GM19468 (cell line): ENCODE results near the gene OGG1.
A peak's percentile ranks its signal among the peaks of the same experiment; 100 is the strongest.

ENCODE experiments used
- ATAC-seq: cut with Tn5 transposase; IDR thresholded peaks from one replicate; pipeline ENCODE4 v1.9.1; 2021; ENCODE audit warnings: mild to moderate bottlenecking, moderate library complexity, moderate number of reproducible peaks; ENCODE audit not compliant: unreplicated experiment; ENCODE audit errors: extremely low read depth

OGG1 gene

DNA sequence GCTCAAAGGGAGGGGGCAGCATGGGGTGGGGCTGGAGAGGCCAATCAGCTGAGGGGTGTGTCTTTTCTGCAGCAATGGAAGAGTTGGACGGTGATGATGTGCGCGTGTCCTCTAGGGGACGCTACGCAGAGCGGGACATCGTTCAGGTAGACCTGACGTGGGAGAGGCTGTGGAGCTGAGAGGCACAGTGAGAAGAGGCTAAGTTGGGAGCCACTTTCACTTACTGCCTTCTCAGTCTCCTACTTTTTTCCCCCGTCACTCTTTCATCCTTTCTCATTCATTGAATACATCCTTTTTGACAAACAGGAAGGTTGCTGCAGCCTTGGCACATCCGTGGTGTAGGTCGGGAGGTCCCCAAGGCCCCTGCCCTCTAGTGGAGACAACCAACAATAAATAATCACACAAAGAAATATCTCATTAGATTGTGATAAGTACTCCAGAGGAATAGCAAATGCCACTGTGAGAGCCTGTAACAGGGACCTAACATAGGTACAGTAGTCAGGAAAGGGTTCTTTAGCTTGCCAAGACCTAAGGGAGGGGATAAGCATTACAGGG, 22.6 kb upstream of the OGG1 start:
- no peak for ATAC-seq

DNA sequence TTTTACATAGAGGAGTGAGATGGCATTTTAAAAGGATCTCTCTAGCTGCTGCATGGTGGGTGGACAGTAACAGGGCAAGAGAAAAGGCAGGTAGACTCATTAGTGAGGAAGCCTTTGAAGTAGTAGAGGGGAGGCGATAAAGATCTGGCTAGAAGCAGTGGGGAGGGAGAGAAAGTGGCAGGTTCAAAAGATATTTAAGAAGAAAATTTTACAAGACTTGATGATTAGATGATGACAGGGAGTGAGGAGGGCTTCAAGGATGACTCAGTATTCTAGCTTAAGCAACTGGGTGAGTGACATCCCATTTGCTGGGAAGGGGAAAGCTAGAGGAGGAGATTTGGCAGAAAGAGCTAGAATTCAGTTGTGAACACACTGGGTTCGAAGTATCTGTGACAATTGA, 22.0 kb upstream of the OGG1 start:
- no peak for ATAC-seq

DNA sequence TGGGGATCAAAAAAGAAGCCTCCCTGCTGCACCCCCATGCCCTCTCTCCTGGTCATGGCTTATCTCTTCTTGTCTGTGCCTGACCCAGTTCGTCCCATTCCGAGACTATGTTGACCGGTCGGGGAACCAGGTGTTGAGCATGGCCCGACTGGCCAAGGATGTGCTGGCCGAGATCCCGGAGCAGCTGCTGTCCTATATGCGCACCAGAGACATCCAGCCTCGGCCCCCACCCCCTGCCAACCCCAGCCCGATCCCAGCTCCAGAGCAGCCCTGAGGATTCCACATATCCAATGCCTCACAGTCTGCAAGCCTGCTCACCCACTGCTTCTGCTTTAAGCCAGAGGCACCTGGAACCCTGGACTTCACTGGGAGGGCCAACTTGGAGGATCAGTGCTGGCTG, 20.3 kb upstream of the OGG1 start:
- ATAC-seq, result no peak

DNA sequence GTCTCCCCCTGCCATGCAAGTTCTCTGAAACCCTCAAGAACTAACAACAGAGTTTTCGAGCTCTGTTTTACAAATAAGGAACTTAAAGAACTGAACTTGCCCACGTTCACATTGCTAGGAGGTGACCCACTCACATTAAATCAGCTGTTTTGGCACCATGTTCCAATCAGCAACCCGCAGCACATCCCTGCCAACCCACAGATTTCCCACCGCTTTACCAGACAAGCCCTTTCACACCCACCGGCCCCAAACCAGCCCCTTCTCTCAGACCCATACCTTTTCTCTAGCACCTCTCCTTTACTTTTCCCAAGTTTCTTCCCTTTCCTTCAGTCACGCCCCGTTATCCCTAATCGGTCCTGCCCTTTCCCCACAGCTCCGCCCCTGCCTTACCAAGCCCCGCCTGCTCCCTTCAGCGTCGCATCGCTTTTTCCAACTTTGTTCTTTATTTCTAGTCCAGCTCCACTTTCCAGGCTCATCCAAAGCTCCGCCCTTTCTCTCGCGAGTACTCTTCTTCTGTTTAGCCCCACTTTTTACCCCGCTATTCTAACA, 19.0 kb upstream of the OGG1 start:
- ATAC-seq, result no peak

DNA sequence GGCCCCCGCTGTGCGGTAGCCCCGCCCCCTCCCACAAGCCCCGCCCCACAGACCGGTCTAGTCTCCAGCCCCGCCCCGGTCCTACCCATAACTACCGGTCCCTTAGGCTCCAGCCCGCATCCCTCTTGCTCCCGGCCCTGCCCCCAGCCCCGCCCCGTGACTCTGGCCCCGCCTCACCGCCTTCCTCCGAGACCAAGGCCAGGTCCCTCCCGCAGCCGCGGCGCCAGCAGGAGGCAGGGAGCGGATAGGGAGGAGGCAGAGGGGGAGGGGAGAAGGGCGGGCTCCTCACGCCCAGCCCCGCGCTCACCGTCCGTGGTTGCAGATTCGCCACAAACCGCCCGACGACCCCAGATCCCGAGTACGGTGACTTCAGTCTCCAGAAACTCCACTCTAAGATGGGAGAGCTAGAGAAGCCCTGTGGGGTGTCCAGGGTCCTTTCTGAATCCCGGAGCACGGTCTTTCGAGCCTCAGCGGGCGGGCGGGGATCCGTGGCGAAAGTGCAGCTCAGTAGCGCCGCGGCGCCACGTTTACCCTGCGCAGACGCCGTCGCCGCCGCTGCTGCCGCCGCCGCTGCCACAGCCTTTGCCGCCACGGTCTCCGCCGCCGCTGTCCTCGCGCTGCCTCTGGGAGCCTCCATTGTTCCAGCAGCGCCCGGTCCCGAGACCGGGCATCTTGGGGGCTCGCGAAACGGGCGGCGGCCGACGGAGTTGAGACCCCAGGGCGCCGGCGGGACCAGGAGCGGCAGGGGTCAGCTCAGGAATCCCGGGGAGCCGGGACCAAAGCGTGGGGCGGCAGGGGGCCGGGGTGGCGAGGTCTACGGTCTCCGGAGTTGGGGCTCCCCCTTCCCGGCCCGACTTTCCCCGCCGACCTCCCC, 18.3 kb upstream of the OGG1 start, which contains the start of gene BRPF1:
Gene BRPF1, plus strand, starts transcription at position 530 of the 874 bp plus-strand sequence. CDS start 2,406 bp downstream, outside the sequence.
- peak; percentile 60 for ATAC-seq

DNA sequence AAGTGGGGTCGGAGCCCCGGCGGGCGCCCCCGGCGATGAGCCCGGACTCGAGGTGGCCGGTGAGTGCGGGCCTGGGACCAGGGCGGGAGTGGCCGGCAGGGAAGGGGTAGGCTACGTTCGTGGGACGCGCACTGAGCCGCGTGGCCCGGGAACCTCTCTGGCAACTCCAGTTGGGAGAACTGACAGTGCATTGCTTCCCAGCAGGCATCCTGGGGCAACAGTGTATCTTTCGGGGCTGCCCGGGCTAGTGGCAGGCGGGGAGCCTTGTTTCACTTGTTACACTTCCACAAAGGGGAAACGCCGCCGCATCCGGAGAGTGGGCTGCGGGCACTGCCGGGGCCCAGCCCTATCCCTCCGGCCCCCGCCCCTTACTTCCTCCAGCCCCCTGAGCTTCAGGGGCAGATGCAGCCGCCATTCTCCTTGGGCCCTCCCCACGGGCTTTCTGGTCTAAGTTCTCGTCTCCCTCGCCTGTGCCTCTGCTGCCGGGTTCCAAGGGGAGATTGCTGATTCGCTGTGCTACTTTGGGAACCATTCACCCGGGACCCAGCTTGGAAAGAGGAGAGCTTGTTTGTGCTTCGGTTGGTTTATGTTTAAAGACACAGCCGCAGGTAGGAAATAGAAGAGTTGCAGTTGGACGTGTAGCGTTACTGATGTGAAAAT, 17.5 kb upstream of the OGG1 start:
- ATAC-seq, result no peak

DNA sequence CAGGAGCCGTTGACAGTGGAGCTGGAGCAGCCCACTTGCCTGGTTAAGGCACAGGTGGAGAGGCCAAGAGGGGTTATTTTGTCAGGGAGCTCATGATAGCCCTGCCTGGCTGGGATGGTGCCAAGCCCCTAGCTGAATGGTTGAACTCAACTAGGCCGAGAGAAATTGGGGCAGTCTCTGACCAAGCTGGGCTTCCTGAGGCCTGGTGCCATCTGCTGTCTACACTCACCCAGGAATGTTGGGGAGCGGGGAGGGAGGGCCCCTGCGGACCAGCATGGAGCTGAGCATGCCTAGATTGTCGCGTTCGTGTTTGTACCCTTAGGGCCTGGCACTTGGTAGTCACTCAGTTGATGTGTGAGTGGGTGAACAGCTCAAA, 17.0 kb upstream of the OGG1 start:
- no peak for ATAC-seq

DNA sequence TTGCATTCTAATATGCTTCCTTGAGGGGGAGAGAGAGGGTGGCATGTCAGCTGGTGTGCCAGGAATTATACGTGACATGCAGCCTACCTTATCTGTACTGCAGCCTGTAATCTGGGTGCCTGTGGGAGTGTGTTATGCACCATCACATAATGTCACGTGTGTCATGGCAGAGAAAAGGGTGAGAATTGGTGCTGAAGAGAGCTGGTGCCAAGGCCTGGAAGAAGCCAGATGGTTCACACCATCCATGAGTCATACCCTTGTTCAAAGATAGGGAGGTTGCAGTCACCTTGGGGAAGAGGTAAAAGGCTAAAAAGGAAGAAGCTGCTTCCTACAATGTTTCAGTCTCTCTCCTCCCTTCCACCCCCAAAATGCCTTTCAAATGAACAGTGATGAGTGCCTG, 12.9 kb upstream of the OGG1 start:
- no peak for ATAC-seq

DNA sequence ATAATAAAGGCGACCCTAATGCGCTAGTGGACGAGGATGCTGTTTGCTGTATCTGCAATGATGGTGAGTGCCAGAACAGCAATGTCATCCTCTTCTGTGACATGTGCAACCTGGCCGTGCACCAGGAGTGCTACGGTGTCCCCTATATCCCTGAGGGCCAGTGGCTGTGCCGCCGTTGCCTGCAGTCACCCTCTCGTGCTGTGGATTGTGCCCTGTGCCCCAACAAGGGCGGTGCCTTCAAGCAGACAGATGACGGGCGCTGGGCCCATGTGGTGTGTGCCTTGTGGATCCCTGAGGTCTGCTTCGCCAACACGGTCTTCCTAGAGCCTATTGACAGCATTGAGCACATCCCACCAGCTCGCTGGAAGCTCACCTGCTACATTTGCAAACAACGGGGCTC, 10.6 kb upstream of the OGG1 start:
- no peak for ATAC-seq

DNA sequence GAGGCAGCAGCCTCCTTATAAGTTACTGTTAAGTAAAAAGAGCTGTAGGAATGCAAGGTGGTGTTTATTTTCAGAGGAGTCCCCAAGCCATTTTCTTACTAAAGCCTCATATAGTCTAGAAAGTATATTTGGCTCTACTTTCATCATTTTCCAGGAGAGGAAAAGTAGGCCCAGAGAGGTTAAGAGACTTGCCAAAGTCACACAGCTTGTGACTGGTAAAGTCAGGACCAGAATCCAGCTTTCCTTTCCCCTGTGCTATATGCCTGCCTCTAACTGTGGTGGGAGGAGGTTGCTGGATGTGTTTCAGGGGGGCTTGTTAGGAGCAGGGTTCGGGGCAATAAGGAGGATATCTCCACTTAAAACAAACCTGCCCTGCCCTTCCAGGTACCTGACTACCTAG, 7.2 kb upstream of the OGG1 start:
- no peak for ATAC-seq

DNA sequence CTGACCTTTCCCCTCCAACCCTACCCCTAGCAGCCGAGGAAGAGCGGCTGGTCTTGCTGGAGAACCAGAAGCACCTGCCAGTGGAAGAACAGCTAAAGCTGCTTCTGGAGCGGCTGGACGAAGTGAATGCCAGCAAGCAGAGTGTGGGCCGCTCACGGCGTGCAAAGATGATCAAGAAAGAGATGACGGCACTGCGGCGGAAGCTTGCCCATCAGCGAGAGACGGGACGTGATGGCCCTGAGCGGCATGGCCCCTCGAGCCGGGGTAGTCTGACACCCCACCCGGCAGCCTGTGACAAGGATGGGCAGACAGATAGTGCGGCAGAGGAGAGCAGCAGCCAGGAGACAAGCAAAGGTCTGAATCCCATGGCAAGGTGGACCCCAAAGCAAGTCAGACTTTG, 6.2 kb upstream of the OGG1 start:
- ATAC-seq, result no peak

DNA sequence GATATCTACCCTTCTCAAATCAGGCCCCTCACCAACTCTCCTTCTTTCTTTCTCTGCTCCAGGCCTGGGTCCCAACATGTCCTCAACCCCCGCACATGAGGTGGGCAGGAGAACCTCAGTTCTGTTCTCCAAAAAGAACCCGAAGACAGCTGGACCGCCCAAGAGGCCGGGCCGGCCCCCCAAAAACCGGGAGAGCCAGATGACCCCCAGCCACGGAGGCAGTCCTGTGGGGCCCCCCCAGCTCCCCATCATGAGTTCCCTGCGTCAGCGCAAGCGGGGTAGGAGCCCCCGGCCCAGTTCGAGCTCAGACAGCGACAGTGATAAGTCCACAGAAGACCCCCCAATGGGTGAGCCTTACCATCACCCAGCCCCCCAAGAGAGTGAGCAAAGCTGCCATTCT, 5.6 kb upstream of the OGG1 start:
- no peak for ATAC-seq

DNA sequence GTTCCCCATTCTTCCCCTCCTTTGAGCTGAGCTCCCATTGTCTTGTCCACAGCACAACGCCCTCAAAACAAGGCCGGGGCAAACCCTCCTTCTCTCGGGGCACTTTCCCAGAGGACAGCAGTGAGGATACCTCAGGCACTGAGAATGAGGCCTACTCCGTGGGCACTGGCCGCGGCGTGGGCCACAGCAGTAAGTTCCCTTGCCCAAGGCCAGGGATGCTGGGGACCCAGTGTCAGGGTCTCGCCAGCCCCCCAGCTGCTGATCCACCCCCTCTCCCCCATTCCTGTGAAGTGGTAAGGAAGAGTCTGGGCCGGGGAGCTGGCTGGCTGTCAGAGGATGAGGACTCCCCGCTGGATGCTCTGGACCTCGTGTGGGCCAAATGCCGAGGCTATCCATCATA, 4.2 kb upstream of the OGG1 start:
- no peak for ATAC-seq

DNA sequence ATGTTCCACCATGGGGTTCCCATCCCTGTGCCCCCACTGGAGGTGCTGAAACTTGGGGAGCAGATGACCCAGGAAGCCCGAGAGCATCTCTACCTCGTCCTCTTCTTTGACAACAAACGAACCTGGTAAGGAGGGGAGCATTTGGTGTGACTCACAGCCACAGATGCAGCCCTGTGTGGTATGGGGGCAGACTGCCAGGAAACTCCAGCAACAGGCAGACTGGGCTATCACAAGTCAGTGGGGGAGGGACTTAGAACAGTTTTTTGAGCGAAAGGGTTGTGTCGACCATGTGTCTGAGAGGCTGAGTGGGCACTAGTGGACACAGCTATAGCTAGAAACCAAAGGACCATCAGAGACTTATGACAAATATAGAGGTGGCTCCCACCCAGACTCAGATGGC, 3.4 kb upstream of the OGG1 start:
- ATAC-seq, result no peak

DNA sequence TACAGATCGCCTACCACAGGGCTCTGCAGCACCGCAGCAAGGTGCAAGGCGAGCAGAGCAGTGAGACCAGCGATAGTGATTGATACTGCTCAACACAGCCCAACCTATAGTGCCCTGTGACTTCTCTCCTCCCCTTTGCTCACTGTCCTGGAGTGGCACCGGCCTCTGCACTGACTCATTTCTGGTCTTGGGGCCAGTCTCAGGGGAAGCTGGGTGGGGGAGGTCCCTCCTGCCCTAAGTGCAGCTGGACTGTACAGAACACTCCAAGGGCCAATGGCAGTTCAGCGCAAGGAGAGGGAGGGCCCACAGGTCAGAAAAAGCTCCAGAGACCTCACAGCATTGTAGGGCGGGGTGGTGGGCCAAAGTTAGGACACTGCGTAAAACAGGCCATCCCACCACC, 2.5 kb upstream of the OGG1 start:
- no peak for ATAC-seq

DNA sequence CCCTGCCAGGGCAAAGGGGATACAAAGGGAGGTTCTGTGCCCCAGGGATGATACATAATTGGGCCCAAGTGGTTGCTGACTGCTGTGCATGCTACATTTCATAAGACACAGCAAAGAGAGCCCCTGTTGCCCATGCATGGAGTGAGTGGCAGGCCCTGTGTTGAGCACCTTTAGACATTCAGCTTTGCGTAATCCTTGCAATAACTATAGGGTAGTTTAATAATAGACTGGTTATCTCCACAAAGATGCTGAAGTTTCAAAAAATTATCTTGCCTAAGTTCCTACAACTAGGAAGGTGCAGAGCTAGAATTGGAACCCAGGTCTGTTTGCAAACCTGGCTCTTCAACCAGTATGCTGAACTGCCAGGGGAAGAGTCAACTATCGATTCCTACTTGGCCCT, 1.7 kb upstream of the OGG1 start:
- no peak for ATAC-seq

DNA sequence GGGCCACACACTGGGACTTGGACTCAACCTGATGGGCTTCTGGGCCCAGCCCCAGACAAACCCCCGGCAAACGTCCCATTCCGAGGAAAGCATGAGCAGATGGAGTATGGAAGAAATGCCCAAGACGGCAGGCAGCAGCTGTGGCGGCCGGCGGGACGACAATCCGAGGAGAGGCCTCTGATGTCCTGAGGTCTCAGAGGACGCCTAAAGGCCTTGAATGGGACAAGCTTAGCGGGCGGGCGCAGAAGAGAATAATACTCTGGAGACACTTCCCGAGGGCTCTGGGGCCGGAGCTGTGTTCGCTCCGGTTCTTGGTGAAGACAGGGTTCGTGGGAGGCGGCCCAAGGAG, 482 bp upstream of the OGG1 start:
- no peak for ATAC-seq

DNA sequence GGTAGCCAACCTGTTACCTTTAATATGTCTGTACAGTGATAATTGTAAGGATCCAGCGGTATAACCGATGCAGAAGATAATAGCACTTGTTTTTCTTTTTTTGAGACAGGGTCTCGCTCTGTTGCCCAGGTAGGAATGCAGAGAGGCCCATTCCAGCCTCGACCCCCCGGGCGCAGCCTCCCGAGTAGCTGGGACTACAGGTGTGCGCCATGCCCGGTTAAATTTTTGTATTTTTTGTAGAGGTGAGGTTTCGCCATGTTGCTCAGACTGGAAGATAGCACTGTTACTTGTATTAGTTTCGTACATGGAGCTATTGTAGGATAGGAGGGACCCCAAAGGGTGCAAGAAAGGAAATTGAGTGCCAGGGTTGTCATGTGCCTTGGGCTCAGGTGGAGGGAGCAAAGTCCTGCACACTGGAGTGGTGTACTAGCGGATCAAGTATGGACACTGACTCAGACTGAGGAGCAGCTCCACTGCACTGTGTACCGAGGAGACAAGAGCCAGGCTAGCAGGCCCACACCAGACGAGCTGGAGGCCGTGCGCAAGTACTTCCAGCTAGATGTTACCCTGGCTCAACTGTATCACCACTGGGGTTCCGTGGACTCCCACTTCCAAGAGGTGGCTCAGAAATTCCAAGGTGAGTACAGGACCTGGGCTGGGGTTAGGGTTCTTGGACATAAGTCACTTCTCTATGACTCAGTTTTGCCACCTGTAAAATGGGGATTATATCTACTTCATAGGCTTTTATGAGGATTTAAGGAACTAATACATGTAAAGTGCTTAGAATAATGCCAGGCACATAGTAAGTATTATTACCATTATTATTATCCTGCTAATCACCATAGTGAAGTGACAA, 1.0 kb downstream of the OGG1 start:
- no peak for ATAC-seq

DNA sequence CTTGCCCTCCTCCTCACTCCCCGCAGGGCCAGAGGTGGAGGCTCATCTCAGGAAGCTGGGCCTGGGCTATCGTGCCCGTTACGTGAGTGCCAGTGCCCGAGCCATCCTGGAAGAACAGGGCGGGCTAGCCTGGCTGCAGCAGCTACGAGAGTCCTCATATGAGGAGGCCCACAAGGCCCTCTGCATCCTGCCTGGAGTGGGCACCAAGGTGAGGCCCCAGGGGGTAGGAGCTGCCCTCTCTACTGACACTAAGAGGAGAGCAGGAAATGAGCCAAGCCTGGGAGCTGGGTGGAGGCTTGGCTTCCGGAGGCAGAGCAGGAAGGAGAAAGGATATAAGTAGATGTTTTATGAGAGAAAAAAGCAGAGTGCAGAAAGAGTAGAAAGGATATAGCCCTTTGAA, 4.9 kb downstream of the OGG1 start:
- ATAC-seq, result no peak

DNA sequence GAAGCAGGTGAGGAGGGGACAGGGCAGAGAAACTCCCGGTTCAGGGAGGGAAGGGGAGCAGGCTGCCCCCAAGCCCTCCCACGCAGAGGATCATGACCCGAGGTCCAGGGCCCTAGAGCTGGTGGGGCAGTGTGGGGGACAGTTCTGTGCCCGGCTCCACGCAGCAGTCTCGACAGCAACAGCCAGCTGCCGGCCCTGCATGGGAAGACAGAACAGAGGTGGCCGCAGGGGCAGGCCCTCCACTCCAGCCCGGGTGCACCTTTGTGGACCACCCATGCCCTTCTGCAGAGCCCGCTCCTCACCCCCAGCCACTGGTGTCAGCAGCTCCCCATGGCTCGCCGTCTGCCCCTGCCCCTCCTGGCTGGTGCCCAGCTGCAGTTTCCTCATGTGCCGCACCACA, 7.7 kb downstream of the OGG1 start:
- no peak for ATAC-seq
